COR-L47 (cell line): ENCODE measurements around the gene CAMK2B.
"Not testable (repeated sequence)": the region's sequence is repeated elsewhere in the genome, so short reads cannot be mapped to it uniquely, and the experiment has no call there.

ENCODE experiments used
- DNase-seq: peaks from one replicate; lab custom pipeline; 2025; lab: John Stamatoyannopoulos, UW

Gene CAMK2B

GRCh38 chr7:44189993-44190872 is 135.2 kb downstream of the CAMK2B start:
- DNase-seq = no peak

- DNase-seq = peak; percentile 99
Measured at GRCh38 chr7:44189286-44189992, 136.0 kb downstream of the CAMK2B start, which contains the start of gene GCK. Gene GCK (minus strand): TSS chr7:44189439. CDS start chr7:44188953, 486 bp downstream.

- DNase-seq = no peak
Measured at GRCh38 chr7:44188480-44189225, 136.7 kb downstream of the CAMK2B start.

GRCh38 chr7:44187636-44188416 is 137.6 kb downstream of the CAMK2B start:
- no peak for DNase-seq

- DNase-seq = no peak
Measured at GRCh38 chr7:44186736-44187135, 138.7 kb downstream of the CAMK2B start.

GRCh38 chr7:44185729-44186128 is 139.7 kb downstream of the CAMK2B start:
- DNase-seq = peak; percentile 74

GRCh38 chr7:44184873-44185446 is 140.4 kb downstream of the CAMK2B start:
- DNase-seq = no peak

- peak; percentile 87 for DNase-seq
Measured at GRCh38 chr7:44184206-44184872, 141.1 kb downstream of the CAMK2B start.

- no peak for DNase-seq
Measured at GRCh38 chr7:44183386-44183785, 142.0 kb downstream of the CAMK2B start.

- DNase-seq = no peak
Measured at GRCh38 chr7:44182827-44183226, 142.6 kb downstream of the CAMK2B start.

- no peak for DNase-seq
Measured at GRCh38 chr7:44180631-44181030, 144.8 kb downstream of the CAMK2B start.

GRCh38 chr7:44177570-44178131 is 147.7 kb downstream of the CAMK2B start:
- DNase-seq = peak; percentile 24

GRCh38 chr7:44176486-44176885 is 148.9 kb downstream of the CAMK2B start:
- no peak for DNase-seq

- no peak for DNase-seq
Measured at GRCh38 chr7:44175730-44176129, 149.7 kb downstream of the CAMK2B start.

GRCh38 chr7:44174694-44174948 is 150.8 kb downstream of the CAMK2B start:
- DNase-seq = not testable (repeated sequence)

- no peak for DNase-seq
Measured at GRCh38 chr7:44173911-44174693, 151.3 kb downstream of the CAMK2B start.

GRCh38 chr7:44172803-44173424 is 152.5 kb downstream of the CAMK2B start:
- DNase-seq = peak; percentile 17

- no peak for DNase-seq
Measured at GRCh38 chr7:44172352-44172751, 153.0 kb downstream of the CAMK2B start.

- not testable (repeated sequence) for DNase-seq
Measured at GRCh38 chr7:44171901-44172300, 153.5 kb downstream of the CAMK2B start.
